HG03571 (cell line): ENCODE results near the gene RGS11.

Experiments used
- ATAC-seq: cut with Tn5 transposase; IDR thresholded peaks from one replicate; pipeline ENCODE4 v1.9.1; 2021; ENCODE audit not compliant: unreplicated experiment

RGS11 gene

DNA sequence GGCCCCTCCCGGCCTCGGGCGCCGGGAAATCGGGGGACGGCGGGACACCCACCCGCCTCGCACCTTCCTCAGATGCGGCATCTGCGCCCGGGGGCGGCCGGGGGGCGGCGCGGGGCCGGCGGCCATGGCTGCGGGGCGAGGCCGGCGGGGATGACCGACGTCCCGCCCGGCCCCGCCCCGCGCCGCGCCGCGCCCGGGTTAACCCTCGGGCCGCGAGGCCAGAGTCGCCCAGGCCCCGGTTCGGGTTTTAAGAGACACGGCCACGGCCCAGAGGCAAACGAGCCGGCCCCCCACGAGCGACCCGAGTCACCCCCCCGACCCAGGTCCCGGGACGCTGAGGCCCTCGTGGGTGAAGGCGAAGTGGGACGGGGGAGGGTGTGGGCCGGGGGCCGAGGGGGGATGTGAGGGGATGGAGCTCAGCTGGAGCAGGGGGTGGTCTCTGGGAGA lies at the start of gene RGS11:
RGS11 (minus strand) TSS at position 159 of the 447 bp plus-strand sequence; CDS start at position 126, 33 bp downstream.
- ATAC-seq: no peak

DNA sequence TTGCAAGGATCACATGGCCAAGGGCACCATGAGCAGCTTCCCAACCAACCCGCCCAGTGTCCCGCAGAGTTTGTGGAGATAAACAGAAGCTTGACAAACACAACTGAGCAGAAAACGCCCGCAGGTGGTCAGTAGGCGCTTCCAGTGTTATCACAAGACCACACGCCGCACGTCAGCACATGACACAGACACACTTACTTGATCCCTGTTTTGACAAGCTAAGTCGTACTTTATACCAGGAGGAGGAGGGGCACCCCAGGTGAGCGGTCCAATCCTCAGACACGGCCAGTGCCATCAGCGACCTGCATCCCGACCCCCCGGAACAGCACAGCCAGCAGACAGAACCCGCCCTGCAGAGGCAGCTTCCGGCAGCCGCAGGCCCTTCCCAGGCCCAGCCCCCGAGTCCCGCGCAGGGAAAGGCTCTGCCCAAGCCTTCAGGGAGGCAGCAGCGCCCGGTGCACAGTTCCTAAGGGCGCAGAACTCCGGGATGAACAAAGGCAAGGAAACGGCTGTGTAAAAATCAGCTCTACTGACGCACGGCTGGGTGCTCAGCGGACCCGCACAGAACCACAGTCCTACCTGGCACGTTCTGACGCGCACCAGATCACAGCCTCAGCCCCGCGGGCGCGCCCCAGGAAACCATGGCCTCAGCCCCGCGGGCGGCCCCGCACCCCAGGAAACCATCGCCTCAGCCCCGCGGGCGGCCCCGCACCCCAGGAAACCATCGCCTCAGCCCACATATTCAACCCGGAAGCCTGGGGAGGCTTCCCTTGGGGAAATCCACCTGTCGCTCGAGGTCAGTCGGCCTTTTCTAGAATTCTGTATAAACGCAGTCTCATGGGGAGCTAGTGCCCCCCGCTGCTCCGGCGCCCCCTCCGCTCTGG lies 48.9 kb upstream of the RGS11 start:
- ATAC-seq: no peak

DNA sequence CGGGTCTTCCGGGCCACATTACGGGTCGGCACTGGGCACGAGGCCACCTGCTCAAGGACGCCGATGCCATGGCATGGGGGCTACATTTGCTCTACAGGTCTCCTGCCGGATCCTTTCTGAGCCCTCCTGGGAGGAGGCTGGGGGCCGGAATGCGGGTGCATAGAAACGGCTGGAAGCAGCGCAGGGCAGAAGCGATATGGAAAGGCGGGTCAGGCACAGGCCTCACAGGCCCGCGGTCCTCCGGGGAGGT lies 48.4 kb upstream of the RGS11 start:
- ATAC-seq: no peak

- no peak for ATAC-seq
These were observed 46.9 kb upstream of the RGS11 start for GRCh38 chr16:322476-323143.

DNA sequence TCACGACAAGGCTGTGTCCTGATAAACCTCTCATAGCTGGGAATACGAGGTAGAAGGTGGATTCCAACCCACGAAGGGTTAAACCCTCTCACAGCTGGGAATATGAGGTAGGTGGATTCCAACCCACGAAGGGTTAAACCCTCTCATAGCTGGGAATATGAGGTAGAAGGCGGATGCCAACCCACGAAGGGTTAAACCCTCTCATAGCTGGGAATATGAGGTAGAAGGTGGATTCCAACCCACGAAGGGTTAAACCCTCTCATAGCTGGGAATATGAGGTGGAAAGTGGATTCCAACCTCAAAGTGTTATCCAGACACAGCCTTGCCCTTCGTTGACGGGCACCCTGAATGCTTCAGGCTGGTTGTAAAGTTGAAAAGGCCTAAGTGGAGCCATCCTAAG lies 45.8 kb upstream of the RGS11 start:
- ATAC-seq: no peak

DNA sequence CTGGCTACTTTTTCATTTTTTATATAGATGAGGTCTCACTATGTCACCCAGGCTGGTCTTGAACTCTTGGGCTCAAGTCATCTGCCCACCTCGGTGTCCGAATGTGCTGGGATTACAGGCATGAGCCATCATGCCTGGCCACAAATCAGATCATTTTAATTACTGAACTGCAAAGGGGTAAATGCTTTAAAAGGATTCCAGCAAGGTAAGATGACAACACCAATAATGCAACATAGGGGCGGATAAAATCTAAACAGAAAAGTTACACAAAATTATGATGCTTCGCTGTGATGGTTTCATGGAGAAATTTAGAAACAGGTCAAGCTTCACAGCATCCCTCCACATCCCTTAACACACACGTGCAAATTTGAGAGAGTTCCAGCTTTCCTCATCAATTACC lies 44.5 kb upstream of the RGS11 start:
- ATAC-seq: no peak

DNA sequence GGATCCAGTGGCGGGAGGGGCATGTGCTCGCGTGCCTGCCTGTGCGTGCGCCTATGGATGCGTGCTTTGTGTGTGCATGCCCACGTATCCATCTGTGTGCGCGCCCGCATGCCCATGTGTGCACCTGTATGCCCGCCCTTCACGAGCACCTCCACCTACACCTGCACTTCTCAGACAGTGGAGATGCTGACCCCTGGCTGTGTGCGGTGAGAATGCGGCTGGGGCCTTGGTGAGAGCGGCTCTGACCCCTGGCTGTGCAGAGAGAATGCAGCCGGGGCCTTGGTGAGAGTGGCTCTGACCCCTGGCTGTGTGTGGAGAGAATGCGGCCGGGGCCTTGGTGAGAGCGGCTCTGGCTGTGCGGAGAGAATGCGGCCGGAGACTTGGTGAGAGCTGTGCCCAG lies 42.9 kb upstream of the RGS11 start:
- ATAC-seq: no peak

DNA sequence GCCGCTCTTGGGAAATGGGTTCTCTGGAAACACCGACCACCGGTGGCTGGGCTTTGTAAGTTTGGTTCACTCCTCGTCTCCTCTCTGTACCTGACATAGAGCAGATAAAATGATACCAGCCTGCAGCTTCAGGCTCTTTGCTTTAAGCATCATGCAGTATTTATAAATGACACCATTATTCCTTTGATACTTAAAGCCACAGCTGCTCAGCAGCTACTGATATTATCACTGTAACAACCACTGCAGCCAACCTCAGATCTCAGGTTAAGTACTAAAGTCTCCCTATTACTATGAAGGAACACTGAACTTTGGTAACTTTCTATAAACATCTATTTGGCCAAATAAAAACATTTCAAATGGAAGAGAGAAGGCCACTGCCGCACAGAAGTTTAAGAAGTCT lies 41.8 kb upstream of the RGS11 start:
- no peak for ATAC-seq

DNA sequence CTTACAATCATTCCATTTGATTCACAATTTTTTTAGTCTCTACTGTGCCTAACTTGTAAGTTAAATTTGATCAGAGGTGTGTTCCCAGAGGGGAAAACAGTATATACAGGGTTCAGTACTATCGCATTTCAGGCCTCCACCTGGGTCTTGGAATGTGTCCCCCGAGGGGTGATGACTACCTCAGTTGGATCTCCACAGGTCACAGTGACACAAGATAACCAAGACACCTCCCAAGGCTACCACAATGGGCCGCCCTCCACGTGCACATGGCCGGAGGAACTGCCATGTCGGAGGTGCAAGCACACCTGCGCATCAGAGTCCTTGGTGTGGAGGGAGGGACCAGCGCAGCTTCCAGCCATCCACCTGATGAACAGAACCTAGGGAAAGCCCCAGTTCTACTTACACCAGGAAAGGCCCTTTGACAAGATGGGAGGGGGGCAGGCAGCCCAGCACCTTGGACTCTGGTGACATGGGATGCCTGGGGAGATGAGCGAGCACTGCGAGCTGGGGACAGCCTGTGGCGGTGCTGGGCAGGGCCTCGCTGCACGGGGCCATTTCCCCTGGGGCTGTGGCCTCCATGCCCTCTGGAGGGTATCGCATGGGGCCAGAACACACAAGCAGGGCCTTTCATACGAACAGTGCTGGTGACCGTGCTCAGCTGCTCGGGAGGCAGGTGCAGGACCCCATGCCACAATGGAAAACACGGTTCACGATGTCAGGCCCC lies 41.2 kb upstream of the RGS11 start:
- ATAC-seq: no peak

DNA sequence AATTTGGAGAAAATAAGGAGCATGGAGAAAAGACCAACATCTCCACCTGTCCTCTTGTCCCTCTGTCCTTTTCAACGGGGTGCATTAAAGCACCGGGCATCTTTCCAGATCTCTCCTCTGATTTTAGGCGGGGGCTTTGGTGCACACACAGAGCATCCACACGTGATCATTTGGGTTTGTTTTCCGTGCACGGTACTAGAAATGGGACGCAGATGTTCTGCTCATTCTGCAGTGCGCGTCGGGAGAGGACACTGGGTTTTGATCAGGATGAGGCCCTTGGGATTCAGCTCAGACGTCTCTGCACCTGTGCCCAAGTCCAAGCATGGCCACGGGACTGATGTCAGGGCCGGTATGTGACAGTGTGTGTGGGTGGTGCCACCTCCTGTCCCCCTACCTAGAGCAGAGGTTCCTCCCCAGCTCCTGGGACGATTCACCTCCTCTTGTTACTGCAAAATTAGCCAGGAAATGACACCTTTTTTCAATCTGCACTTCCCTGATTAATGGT lies 39.1 kb upstream of the RGS11 start:
- ATAC-seq: no peak

DNA sequence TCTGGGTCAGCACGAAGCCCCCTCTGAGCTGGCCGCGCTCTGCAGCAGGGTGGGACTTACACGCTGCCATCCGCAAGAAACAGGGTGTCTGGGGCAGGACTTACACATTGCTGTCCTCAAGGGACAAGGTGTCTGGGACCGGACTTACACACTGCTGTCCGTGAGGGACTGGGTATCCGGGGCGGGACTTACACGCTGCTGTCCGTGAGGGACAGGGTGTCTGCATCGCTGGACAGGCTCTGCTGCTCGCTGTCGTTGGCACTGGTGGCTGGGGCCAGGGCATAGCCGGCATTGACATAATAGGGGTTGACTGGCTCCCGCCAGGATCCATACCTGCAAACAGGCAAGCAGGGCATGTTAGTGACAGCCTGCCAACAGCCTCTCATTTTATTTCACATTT lies 38.6 kb upstream of the RGS11 start:
- no peak for ATAC-seq

DNA sequence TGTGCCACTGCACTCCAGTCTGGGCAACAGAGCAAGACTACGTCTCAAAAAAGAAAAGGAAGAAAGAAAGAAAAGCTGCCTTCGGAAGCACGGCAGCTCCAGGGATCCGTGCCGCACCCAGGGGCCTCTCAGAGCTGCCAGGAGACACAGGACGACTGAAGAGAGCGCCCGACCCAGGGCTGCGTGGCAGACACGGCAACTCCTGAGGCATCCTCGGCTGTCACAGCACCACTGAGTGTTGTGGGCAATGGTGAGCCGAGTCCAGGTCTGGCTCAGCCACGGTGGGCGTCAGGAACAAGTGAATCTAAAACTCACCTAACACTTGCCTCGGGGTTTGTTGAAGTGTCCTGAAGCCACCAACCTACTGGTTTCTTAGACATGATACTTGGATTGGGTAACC lies 36.0 kb upstream of the RGS11 start:
- no peak for ATAC-seq

DNA sequence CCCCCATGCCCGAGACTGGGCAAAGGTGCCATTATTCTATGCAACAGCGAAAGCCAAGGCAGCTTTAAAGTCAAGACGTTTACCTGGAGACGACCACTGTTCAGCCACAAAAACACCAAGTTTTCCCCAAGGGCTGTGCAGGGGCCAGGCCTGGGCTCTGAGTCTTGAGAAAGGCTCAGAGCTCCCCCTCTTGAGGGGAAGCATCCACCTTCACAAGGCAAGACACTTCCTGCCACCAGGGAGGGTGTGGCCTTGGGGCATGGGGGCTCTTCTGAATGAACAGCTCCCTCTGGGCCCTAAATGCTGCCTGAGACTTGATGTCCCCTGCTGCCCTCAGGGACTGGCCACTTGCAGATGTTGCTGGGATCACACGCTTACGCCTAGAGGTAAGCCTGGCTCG lies 33.7 kb upstream of the RGS11 start:
- ATAC-seq: no peak

DNA sequence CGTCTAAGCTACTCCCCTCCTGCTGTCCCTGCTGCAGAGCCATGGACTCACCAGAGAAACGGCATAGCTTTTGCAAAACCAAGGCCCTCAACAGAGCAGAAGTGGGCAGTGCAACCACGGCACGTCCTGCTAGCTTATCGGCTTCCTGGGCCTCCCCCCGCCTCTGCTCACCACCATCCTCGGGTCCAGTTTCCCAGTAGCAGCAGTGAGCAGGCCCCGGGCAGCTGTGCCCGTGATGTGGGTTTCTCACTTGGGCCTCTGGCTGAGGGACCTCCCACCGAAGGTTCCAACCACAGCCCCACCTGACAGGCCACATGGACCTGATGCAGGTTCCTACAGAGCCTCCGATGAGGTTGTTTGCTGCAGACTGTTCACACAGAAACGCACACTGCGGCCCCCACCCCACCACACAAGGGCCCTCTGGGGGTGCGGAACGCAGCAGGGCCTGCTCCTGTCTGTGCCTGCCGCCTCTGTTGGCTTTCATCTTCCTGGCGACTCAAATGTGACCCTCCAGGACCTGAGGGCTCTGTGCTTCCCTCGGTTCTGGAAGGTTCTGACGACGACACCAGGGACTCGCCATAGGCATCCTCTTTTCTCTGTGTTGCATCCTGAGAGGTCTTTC lies 32.1 kb upstream of the RGS11 start:
- no peak for ATAC-seq

DNA sequence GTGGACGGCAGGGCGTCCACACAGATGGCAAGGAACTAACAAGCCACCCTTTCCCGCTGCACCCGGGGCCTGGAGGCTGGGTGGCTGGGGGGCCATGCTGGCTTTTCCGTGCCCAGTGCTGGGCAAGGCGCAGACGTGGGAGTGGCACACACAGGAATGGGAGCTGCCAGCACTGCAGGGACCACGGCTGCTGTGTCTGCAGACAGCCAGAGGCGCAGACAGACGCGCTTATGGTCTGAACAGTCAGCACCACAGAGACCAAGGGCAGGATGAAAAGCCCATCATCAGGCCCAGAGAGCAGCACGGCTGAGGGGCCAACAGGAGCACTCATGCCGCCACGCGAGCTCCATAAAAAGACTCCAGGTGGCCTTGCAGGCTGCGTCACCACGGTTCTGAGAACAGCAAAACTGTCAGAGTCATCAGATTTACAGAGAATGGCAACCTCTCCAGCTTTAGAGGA lies 31.2 kb upstream of the RGS11 start:
- no peak for ATAC-seq

- ATAC-seq: no peak
These were observed 30.3 kb upstream of the RGS11 start for GRCh38 chr16:305916-306626.

GRCh38 chr16:303760-304505 lies 28.2 kb upstream of the RGS11 start:
- no peak for ATAC-seq

GRCh38 chr16:301950-302349 lies 26.2 kb upstream of the RGS11 start:
- no peak for ATAC-seq

GRCh38 chr16:301235-301634 lies 25.5 kb upstream of the RGS11 start:
- no peak for ATAC-seq

GRCh38 chr16:297832-298231 lies 22.1 kb upstream of the RGS11 start:
- no peak for ATAC-seq
